OCI-LY1 (cell line): ENCODE data around the gene TECTA.

Source experiments
- CTCF ChIP-seq: fragments of 200-600 bp; sonication (generic), shearing (Covaris generic); IDR thresholded peaks from 2 replicates; pipeline ENCODE4 v1.5.1; 2017; ENCODE audit warnings: mild to moderate bottlenecking, antibody characterized with exemption, low read length, moderate library complexity, mixed read lengths
- EZH2 ChIP-seq: fragments of 200-600 bp; sonication (generic), shearing (Covaris generic); IDR thresholded peaks from 2 replicates; pipeline ENCODE4 v1.8.0; 2017; ENCODE audit warnings: borderline replicate concordance, mixed run types, mild to moderate bottlenecking, antibody characterized with exemption, low read length, moderate library complexity, mixed read lengths

DNA sequence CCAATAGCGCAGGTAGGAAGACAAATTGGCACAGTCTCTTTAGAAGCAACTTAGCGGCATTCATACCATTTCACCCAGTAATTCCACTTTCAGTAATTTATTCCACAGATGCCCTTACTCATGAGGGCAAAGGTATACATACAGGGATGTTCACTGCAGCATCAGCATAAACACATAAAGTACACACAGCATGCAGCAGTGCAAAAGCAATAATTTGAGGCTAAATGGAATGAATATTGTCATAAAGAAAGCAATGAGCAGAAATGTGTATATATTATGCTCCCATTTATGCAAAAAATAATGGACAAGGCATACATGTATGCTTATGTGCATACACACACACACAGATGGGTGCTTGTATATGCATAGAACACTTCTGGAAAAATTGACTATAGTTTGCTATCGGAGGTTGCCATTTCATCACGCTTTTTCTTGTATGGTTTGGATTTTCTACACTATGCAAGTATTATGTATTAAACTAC, 50.2 kb downstream of the TECTA start:
- TF ChIP-seq EZH2 (no peak), CTCF (no peak)
